ENCODE data around the gene CDH24.

CDH24 gene

GRCh38 chr14:23090254-23090636 is 32.9 kb upstream of the CDH24 start:
- DNase-seq, result no peak

GRCh38 chr14:23089498-23090253 is 32.4 kb upstream of the CDH24 start:
- no peak for DNase-seq

GRCh38 chr14:23086565-23086964 is 29.2 kb upstream of the CDH24 start:
- DNase-seq, result no peak

GRCh38 chr14:23085458-23085857 is 28.1 kb upstream of the CDH24 start:
- no peak for DNase-seq

DNA sequence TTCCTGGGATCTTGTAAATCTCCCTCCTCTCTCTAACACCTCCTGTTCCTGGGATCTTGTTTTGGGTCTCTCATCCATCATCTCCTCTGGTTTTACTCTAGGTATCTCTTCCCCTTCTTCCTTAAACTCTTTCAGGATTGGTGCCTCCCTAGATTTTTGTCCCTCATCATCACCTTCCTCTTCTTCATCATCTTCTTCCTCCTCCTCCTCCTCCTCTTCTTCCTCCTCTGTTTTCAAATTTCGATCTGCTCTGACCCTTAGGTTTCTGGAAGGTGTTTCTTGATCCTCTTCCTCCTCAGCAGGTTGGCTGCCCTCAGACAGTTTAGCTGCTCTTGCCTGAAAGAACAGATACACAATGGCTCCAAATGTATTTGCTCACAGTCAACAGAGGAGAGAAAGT is 23.2 kb upstream of the CDH24 start:
- no peak for DNase-seq

DNA sequence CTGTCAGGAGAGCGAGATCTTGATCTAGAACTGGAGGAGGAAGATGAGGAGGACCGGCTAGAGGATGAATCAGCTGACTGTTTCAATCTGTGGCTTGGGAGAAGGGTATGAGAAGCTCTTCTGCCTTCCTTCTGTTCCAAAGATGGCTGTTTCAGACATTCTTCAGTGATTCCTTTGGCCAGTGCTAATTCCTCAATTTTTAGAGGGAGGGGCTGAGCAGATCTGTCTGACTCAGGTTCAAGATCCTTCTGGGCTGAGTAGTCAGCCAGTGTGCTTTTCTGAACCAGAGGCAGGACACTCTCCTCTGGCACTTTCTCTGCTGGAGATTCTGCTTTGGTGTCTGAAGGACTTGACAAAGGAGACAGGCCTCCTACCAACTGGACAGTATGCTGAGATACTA is 22.4 kb upstream of the CDH24 start:
- DNase-seq, result no peak

GRCh38 chr14:23078692-23079116 is 21.4 kb upstream of the CDH24 start:
- no peak for DNase-seq

DNA sequence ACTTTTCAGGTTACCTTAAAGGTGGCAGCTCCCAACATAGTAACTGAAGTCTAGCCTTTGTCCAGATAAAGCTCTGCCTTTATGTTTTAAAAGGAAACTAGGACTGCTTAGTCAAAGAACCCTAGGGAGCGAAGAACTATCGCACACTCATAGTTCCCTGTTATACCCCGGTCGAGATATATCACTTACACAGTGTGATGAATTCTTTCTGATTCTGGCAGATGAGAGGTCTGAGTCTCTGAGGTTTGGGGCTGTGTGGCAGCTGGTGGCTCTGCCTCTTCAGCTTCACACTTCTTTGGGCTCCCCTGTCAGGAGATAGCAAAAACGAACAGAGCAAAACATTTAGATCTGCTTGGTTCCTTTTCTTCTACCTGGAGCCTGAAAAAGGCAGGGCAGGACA is 20.6 kb upstream of the CDH24 start:
- DNase-seq, result no peak

GRCh38 chr14:23076785-23077408 is 19.6 kb upstream of the CDH24 start:
- no peak for DNase-seq

- no peak for DNase-seq
These were observed 17.6 kb upstream of the CDH24 start for GRCh38 chr14:23074906-23075305.

DNA sequence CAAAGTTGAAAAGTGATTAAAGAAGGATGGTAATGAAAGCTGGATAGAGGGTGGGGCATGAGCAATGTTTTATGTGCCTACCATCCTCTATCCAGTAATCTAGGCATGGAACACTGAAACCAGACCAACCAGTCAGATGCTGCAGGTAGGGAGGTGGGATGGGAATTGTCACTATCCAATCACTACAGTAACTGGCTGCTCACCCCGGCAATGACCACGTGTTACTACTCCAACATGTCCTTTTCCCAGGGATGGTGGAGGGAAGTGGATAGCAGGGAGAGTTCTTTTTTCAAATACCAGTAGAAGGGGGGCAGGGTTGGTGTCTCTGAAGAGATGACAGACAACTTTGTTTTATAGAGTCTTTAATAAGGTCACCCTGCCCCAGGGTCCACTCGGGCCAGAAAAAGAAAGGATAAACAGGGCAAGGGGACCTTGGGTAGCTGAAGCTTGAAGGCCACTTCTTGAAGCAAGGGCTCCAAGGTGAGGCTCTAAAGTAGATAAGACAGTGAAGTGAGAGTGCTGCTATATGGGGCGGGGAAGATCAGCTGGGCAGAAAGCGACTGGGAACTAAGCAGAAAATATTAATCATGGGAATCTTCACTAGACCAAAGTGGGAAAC is 14.7 kb upstream of the CDH24 start:
- no peak for DNase-seq

GRCh38 chr14:23071244-23071920 is 14.1 kb upstream of the CDH24 start:
- DNase-seq, result no peak

- DNase-seq, result no peak
These were observed 13.2 kb upstream of the CDH24 start for GRCh38 chr14:23070262-23071129.

DNA sequence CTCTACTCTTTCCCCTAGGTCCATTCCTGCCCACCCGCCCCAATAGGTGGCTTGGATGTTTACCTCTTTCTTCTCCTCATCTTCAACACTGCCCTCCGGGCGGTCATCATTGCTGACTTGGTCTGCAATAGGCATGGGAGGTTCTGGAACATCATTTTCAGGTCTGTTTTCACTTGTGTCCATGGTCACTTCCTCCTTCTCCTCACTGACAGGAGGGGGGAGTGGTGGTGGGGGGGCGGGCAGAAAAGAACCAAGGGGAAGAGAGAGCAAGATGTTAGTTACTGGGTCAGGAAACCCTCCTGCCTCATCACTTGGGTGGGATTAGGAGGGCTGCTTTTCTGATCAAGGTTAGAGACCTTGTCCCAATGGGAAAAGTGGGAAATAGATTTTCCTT is 12.1 kb upstream of the CDH24 start:
- no peak for DNase-seq

GRCh38 chr14:23068789-23069412 is 11.6 kb upstream of the CDH24 start:
- DNase-seq, result no peak

DNA sequence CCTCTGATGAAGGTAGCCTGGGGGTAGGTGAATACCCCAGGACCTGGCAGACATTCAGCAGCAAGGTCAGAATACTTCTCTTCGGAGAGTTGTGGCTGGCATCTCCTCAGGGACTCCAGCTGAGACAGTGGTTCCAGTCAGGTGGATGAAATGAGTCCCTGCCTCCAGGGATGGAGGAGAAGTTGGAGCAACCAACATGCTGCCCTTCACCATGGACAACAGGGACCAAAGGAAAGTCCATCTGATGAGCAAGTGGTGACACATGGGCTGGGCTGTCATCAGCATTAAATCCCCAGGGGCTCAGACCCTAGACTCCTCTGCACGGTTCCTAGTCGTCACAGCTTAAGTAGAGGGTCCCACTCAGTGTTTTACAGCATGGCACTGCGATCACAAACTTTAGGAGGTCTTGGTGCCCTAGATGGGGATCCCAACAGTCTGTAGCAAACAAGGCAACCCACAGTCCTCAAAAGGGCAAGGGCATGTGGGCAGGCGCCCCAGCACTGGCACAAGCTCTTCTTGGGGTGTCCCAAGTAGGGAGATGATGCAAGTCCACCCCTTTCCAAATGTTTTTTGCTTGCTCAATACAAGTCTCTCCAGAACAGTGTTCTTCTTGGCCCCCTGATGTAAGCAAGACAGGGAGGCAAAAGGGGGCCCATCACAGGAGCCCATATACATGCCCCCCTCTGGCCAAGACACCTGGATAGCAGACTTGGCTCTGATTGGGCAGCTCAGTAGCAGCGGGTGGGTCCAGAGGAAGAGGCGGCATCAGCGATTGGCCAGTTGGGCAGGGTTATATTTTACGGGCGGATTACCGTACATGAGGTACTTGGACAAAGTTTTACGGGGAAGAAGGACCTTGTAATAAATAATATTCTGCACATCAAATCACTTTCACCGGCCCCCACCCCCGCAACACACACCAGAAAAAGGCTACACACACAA is 10.8 kb upstream of the CDH24 start:
- DNase-seq, result no peak

- no peak for DNase-seq
These were observed 9.8 kb upstream of the CDH24 start for GRCh38 chr14:23066855-23067744.

DNA sequence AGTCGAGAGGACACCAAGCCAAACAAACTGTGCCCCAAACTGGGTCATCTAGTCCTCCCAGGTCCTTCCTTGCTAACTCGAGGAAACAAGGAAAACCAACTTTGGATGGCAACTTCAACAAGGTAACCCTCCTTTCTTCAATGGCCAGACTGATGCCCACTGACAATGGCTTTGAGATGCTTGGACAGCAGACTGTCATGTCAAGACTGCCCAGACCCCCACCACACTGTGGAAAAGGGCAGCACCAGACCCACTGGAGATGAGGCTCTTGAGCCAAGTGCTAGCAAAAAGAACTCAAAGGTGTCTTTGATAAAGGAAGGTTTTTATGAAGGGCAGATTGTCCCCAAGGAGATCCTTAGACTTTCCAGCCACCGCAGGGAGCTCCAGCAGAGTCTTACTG is 9.0 kb upstream of the CDH24 start:
- no peak for DNase-seq

DNA sequence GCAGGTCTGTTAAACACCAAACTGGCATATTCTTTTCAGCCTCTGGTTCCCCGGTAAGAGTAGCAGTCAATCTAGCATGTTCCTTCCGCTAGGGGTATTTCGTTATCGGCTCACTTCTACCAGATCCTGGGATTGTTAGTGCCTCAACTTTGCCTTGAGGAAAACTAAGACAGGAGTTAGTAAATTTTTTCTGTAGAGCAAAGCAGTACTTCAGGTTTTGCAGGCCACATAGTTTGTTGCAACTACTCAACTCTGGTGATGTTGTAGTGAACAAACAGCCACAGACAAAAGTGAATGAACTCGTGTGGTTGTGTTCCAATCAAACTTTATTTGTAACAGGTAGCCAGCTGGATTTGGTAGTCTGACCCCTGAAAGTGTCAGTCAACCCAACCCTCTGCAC is 6.3 kb upstream of the CDH24 start:
- no peak for DNase-seq

DNA sequence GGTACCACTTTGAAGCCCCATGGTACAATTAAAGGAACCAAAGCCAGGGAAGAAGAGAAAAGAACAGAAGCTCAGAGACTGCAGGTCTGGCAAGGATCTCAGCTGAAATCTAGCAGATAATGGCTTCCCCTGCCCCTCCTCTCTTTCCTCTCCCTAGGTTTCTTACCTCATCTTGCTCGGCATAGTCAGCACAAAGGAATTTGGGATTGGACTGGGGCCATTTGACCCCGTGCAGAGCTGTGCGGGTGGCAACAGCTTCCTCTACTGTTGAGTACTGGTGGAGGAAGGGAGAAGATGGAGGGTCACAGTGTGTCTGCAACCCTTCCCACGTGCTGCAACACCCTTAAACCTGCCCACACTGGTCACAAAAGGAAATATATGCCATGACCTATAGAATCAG is 4.7 kb upstream of the CDH24 start:
- no peak for DNase-seq

Data from stimulated activated naive CD4-positive, alpha-beta T cell treated with Interleukin-2 at 50 U/mL for 16 hours (primary cell).